Measurements from ENCODE around the gene EMC9. TPM values are rescaled to one million over a fixed set of nuclear protein-coding genes. Genes with fewer than 3 reads are reported as not detected.
A peak's percentile ranks its signal among the peaks of the same experiment; 100 is the strongest.

The EMC9 gene
- polyA plus RNA-seq, 1 donor from 2014 or later = 18.2 TPM

DNA sequence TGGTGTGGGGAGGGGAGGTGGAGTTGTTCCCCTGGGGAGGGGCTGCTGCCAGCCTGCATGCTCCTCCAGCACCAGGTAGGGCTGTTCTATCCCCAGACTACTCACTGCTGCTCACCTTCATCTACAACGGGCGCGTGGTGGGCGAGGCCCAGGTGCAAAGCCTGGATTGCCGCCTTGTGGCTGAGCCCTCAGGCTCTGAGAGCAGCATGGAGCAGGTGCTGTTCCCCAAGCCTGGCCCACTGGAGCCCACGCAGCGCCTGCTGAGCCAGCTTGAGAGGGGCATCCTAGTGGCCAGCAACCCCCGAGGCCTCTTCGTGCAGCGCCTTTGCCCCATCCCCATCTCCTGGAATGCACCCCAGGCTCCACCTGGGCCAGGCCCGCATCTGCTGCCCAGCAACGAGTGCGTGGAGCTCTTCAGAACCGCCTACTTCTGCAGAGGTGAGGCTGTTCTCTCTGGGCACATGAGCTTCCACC lies 23.2 kb upstream of the EMC9 start:
- H3K36me3 Mint-ChIP-seq = peaks cover 14% of the 10 kb centered on the region
- no peaks in the 10 kb centered on the region for H3K9me3 Mint-ChIP-seq
- H3K4me1 Mint-ChIP-seq = peaks cover 7 to 36% (median 28%) of the 10 kb centered on the region in 3 donors
- H3K4me3 Mint-ChIP-seq = peak overlapping the region in 1 of 4 donors; percentile 85
- H3K27ac Mint-ChIP-seq = peak overlapping the region in 2 of 3 donors; percentile 57 to 84
- no peaks in the 10 kb centered on the region for H3K27me3 Mint-ChIP-seq

DNA sequence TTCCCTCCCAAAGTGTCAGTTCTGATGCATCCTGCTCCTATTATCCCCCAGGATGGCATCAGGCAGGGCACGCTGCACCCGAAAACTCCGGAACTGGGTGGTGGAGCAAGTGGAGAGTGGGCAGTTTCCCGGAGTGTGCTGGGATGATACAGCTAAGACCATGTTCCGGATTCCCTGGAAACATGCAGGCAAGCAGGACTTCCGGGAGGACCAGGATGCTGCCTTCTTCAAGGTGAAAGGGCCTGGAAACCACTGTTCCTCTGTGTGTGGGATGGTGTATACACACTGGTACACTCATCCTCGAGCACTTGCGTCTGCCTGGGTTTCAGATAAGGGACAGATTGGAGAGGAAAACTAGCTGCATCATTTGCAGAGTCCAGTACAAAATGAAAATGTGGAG lies 20.7 kb upstream of the EMC9 start:
- Mint-ChIP-seq H3K9me3 (no peaks in the 10 kb centered on the region), H3K27me3 (no peaks in the 10 kb centered on the region), H3K36me3 (peaks cover 14% of the 10 kb centered on the region), H3K4me3 (peak overlapping the region; percentile 98 to 100 (median 99)), H3K4me1 (peaks cover 7 to 29% (median 20%) of the 10 kb centered on the region in 3 donors), H3K27ac (peak overlapping the region; percentile 98 to 100 (median 99))

GRCh38 chr14:24160850-24161804 lies 19.7 kb upstream of the EMC9 start, which contains the start of gene IRF9:
Gene IRF9, plus strand, starts transcription at chr14:24161265. Its CDS starts 880 bp downstream, at chr14:24162145.
- H3K4me3 Mint-ChIP-seq = peak within 1 kb of the TSS; percentile 98 to 100 (median 99)
- peak within 1 kb of the TSS; percentile 98 to 100 (median 99) for H3K27ac Mint-ChIP-seq
- peaks cover 7 to 29% (median 20%) of the 10 kb centered on the region in 3 donors for H3K4me1 Mint-ChIP-seq
- H3K9me3 Mint-ChIP-seq = no peaks in the 10 kb centered on the region
- H3K36me3 Mint-ChIP-seq = peaks cover 10% of the 10 kb centered on the region
- no peaks in the 10 kb centered on the region for H3K27me3 Mint-ChIP-seq

GRCh38 chr14:24160499-24160849 lies 19.1 kb upstream of the EMC9 start:
- Mint-ChIP-seq H3K27ac (peak overlapping the region; percentile 98 to 100 (median 99)), H3K4me1 (peaks cover 7 to 29% (median 20%) of the 10 kb centered on the region in 3 donors), H3K9me3 (no peaks in the 10 kb centered on the region), H3K4me3 (peak overlapping the region in 3 of 4 donors; percentile 98 to 100 (median 99)), H3K27me3 (no peaks in the 10 kb centered on the region), H3K36me3 (peaks cover 13% of the 10 kb centered on the region)

DNA sequence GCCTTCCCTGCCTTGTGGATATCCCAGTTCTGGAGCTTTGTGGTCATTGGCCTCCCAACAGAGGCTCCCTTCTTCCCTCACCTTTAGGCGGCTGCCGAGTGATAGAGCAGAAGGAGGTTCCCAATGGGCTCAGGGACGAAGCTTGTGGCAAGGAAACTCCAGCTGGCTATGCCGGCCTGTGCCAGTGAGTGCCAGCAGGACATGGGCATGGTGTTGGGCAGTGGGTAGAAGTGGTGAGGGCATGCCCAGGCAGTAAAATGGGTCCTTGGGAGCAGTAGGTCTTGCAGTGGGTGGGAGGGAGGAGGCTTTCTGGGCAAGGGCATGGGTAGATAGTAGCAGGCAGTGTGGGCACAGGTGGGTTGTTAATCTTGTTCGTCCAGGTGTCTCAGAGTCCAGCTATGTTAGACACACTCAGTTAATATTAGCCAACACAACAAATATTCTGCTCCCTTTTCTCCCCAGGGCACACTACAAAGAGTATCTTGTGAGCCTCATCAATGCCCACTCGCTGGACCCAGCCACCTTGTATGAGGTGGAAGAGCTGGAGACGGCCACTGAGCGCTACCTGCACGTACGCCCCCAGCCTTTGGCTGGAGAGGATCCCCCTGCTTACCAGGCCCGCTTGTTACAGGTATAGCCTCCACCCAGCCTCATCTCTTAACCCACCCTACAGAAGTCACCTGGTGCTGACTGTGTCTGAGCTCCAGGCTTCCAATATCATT lies 18.5 kb upstream of the EMC9 start:
- Mint-ChIP-seq H3K27me3 (no peaks in the 10 kb centered on the region), H3K9me3 (no peaks in the 10 kb centered on the region)

GRCh38 chr14:24157331-24157730 lies 15.9 kb upstream of the EMC9 start:
- Mint-ChIP-seq H3K36me3 (peaks cover 5% of the 10 kb centered on the region), H3K4me1 (peaks cover 7 to 15% (median 11%) of the 10 kb centered on the region in 3 donors), H3K27ac (peak overlapping the region in 1 of 3 donors; percentile 64), H3K27me3 (no peaks in the 10 kb centered on the region), H3K4me3 (peak overlapping the region in 1 of 4 donors; percentile 39), H3K9me3 (no peaks in the 10 kb centered on the region)

More for the DNA sequence above, 18.5 kb upstream of the EMC9 start:
- Mint-ChIP-seq H3K4me1 (peaks cover 7 to 27% (median 20%) of the 10 kb centered on the region in 3 donors), H3K36me3 (peaks cover 10% of the 10 kb centered on the region), H3K27ac (peak overlapping the region in 2 of 3 donors; percentile 98 to 99), H3K4me3 (peak overlapping the region in 2 of 4 donors; percentile 72 to 99)

DNA sequence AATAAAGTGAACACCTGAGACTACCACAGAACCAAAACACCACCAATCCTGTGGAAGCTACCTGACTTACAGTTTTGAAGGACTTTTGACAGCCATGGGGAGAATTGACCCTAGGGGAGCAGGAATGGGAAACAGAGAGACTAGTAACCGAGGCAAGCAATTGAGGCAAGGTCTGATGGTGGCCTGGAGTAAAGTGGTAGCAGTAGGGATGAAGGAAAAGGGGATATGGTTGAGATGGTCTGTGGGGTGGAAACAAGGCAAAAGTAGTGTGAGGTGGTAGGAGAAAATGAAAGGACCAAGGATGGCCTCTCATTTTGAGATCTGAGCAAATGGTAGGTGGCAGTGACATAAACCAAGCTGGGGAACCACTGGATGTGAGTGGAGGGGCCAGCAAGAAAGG lies 15.4 kb upstream of the EMC9 start:
- Mint-ChIP-seq H3K4me1 (peaks cover 6 to 10% (median 7%) of the 10 kb centered on the region in 3 donors), H3K36me3 (peaks cover 5% of the 10 kb centered on the region), H3K9me3 (no peaks in the 10 kb centered on the region), H3K4me3 (peak overlapping the region in 1 of 4 donors; percentile 39), H3K27me3 (no peaks in the 10 kb centered on the region), H3K27ac (peak overlapping the region in 1 of 3 donors; percentile 39)

GRCh38 chr14:24155100-24155499 lies 13.7 kb upstream of the EMC9 start:
- Mint-ChIP-seq H3K9me3 (no peaks in the 10 kb centered on the region), H3K27ac (peak overlapping the region in 2 of 3 donors; percentile 82 to 87), H3K4me1 (peaks cover 0 to 2% (median 1%) of the 10 kb centered on the region in 3 donors), H3K36me3 (peaks cover 3% of the 10 kb centered on the region), H3K27me3 (no peaks in the 10 kb centered on the region), H3K4me3 (peak overlapping the region in 1 of 4 donors; percentile 33)

DNA sequence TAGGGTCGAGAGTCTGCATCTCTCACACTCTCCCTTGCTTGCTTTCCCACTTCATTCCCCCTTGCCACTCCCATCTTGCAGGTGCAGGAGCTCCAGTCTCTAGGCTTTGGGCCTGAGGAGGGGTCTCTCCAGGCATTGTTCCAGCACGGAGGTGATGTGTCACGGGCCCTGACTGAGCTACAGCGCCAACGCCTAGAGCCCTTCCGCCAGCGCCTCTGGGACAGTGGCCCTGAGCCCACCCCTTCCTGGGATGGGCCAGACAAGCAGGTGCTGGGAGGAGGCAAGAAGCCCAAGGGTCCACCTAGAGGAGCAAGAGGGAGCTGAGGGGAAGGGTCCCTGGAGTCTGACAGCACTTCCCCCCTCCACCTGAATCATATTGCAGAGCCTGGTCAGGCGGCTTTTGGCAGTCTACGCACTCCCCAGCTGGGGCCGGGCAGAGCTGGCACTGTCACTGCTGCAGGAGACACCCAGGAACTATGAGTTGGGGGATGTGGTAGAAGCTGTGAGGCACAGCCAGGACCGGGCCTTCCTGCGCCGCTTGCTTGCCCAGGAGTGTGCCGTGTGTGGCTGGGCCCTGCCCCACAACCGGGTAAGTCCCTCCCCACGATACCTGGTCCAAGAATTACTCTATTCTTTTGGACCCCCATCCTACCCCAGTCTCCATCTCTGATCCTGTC lies 10.2 kb upstream of the EMC9 start:
- H3K36me3 Mint-ChIP-seq = peaks cover 3% of the 10 kb centered on the region
- H3K9me3 Mint-ChIP-seq = no peaks in the 10 kb centered on the region
- H3K27me3 Mint-ChIP-seq = no peaks in the 10 kb centered on the region
- H3K4me3 Mint-ChIP-seq = peak overlapping the region in 1 of 4 donors; percentile 43
- H3K4me1 Mint-ChIP-seq = peaks cover 9 to 13% (median 9%) of the 10 kb centered on the region in 3 donors
- no peak overlapping the region for H3K27ac Mint-ChIP-seq

GRCh38 chr14:24150993-24151392 lies 9.6 kb upstream of the EMC9 start:
- peaks cover 2% of the 10 kb centered on the region for H3K36me3 Mint-ChIP-seq
- peaks cover 13 to 17% (median 13%) of the 10 kb centered on the region in 3 donors for H3K4me1 Mint-ChIP-seq

GRCh38 chr14:24150567-24150966 lies 9.2 kb upstream of the EMC9 start:
- no peaks in the 10 kb centered on the region for H3K9me3 Mint-ChIP-seq
- peak overlapping the region in 2 of 4 donors; percentile 21 to 67 for H3K4me3 Mint-ChIP-seq
- H3K27me3 Mint-ChIP-seq = no peaks in the 10 kb centered on the region
- H3K4me1 Mint-ChIP-seq = peaks cover 17 to 21% (median 17%) of the 10 kb centered on the region in 3 donors
- H3K27ac Mint-ChIP-seq = no peak overlapping the region
- H3K36me3 Mint-ChIP-seq = no peaks in the 10 kb centered on the region

More at GRCh38 chr14:24150993-24151392, 9.6 kb upstream of the EMC9 start:
- Mint-ChIP-seq H3K27ac (no peak overlapping the region), H3K9me3 (no peaks in the 10 kb centered on the region), H3K4me3 (peak overlapping the region in 1 of 4 donors; percentile 67), H3K27me3 (no peaks in the 10 kb centered on the region)

- H3K4me3 Mint-ChIP-seq = peak overlapping the region in 2 of 4 donors; percentile 60 to 98
- H3K27me3 Mint-ChIP-seq = no peaks in the 10 kb centered on the region
- H3K36me3 Mint-ChIP-seq = no peaks in the 10 kb centered on the region
- H3K9me3 Mint-ChIP-seq = no peaks in the 10 kb centered on the region
- peaks cover 18 to 26% (median 20%) of the 10 kb centered on the region in 3 donors for H3K4me1 Mint-ChIP-seq
- H3K27ac Mint-ChIP-seq = no peak overlapping the region
These were observed 8.7 kb upstream of the EMC9 start for GRCh38 chr14:24150061-24150460.

DNA sequence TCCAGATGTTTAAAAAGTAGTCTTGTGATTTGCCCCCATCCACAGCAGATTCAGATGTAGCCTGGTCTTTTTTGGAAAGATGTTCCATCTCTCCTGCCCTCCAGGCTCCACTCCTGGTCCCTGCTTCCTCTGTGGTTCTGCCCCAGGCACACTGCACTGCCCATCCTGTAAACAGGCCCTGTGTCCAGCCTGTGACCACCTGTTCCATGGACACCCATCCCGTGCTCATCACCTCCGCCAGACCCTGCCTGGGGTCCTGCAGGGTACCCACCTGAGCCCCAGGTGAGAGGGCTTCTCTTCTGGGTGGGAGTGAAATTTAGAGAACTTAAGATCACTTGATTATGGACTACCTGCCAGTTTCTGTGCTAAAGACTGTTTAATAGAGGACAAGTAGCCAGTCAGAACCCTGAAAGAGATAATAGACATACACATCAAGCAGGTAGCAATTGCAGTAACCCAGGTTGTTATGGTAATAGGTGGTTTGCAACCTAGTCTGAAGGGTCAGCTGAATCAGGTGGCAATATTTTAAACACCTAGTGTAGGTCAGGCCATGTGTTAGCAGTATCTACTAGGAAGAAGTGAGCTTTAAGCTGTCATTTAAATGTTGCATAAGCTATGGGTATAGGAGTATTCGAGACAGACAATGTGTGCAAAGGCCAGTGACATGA lies 8.0 kb upstream of the EMC9 start:
- Mint-ChIP-seq H3K36me3 (peaks cover 1% of the 10 kb centered on the region), H3K4me1 (peaks cover 18 to 26% (median 20%) of the 10 kb centered on the region in 3 donors), H3K27me3 (no peaks in the 10 kb centered on the region), H3K4me3 (peak overlapping the region in 2 of 4 donors; percentile 65 to 98), H3K9me3 (no peaks in the 10 kb centered on the region), H3K27ac (peak overlapping the region in 1 of 3 donors; percentile 63)

All from IgD-negative memory B cell (primary cell).